ENCODE data around the gene UGT1A9.

UGT1A9 gene

GRCh38 chr2:233820774-233821105 lies 149.0 kb downstream of the UGT1A9 start:
- TF ChIP-seq TAF1 (IDR thresholded peaks at IDR 0.05; ENCODE audit: borderline replicate concordance, insufficient read depth, low read length) (no peak), FOXP2 (optimal IDR thresholded peaks at IDR 0.05; ENCODE audit: borderline replicate concordance, extremely low read depth, extremely low read length, insufficient read depth) (no peak), POLR2AphosphoS5 (IDR thresholded peaks at IDR 0.05; ENCODE audit: low read depth, low read length) (no peak), SIN3A (IDR thresholded peaks at IDR 0.05; ENCODE audit: borderline replicate concordance, insufficient read depth, low read length) (no peak)
- TF ChIP-seq, protein P1, sequence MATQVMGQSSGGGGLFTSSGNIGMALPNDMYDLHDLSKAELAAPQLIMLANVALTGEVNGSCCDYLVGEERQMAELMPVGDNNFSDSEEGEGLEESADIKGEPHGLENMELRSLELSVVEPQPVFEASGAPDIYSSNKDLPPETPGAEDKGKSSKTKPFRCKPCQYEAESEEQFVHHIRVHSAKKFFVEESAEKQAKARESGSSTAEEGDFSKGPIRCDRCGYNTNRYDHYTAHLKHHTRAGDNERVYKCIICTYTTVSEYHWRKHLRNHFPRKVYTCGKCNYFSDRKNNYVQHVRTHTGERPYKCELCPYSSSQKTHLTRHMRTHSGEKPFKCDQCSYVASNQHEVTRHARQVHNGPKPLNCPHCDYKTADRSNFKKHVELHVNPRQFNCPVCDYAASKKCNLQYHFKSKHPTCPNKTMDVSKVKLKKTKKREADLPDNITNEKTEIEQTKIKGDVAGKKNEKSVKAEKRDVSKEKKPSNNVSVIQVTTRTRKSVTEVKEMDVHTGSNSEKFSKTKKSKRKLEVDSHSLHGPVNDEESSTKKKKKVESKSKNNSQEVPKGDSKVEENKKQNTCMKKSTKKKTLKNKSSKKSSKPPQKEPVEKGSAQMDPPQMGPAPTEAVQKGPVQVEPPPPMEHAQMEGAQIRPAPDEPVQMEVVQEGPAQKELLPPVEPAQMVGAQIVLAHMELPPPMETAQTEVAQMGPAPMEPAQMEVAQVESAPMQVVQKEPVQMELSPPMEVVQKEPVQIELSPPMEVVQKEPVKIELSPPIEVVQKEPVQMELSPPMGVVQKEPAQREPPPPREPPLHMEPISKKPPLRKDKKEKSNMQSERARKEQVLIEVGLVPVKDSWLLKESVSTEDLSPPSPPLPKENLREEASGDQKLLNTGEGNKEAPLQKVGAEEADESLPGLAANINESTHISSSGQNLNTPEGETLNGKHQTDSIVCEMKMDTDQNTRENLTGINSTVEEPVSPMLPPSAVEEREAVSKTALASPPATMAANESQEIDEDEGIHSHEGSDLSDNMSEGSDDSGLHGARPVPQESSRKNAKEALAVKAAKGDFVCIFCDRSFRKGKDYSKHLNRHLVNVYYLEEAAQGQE (IDR thresholded peaks at IDR 0.05; ENCODE audit: insufficient read depth in 1 of 2, low read depth in 2 of 2, low read length in 2 of 2), result no peak

GRCh38 chr2:233821196-233821595 lies 149.5 kb downstream of the UGT1A9 start:
- no peak for TF ChIP-seq POLR2AphosphoS5 (IDR thresholded peaks at IDR 0.05; ENCODE audit: low read depth, low read length)
- TF ChIP-seq SIN3A (IDR thresholded peaks at IDR 0.05; ENCODE audit: borderline replicate concordance, insufficient read depth, low read length), result no peak
- TF ChIP-seq TAF1 (IDR thresholded peaks at IDR 0.05; ENCODE audit: borderline replicate concordance, insufficient read depth, low read length), result no peak
- TF ChIP-seq FOXP2 (optimal IDR thresholded peaks at IDR 0.05; ENCODE audit: borderline replicate concordance, extremely low read depth, extremely low read length, insufficient read depth), result no peak
- TF ChIP-seq, protein P1 (IDR thresholded peaks at IDR 0.05; ENCODE audit: insufficient read depth in 1 of 2, low read depth in 2 of 2, low read length in 2 of 2), result no peak

- no peak for TF ChIP-seq TAF1 (IDR thresholded peaks at IDR 0.05; ENCODE audit: borderline replicate concordance, insufficient read depth, low read length)
- TF ChIP-seq, protein P1 (IDR thresholded peaks at IDR 0.05; ENCODE audit: insufficient read depth in 1 of 2, low read depth in 2 of 2, low read length in 2 of 2), result no peak
These were observed 150.0 kb downstream of the UGT1A9 start for GRCh38 chr2:233821709-233822100.

DNA sequence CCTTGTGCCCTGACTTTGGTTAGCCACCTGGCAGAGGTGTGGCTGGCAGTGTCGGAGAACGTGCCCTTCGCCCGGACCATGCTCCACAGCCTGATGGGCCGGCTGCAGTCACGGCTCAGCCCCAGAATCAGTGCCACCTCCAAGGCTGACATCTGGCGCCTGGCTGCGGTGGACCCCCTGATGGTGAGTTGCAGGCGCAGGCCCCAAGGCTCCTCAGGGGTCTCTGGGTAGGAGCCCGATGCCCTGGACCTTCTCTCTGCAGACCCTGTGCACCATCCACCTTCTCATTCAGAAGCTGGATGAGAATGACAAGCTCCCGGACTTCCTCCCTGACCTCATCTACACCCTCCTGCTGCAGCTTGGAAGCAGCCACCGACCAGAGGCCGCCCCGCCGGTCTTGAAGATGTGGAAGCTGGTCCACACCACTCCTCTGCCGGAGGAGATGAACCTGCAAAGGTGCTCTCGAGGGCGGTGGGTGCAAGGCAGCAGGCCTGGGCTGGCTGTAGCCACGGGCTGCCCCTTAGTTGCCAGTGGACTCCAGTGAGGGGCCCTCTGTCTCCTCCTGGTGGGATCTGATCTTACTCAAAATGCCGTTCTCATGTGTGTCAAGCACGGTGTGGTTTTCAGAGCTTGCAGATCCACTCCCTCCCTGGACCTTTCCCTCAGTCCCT lies 150.5 kb downstream of the UGT1A9 start:
- no peak for TF ChIP-seq TAF1 (IDR thresholded peaks at IDR 0.05; ENCODE audit: borderline replicate concordance, insufficient read depth, low read length)
- TF ChIP-seq SIN3A (IDR thresholded peaks at IDR 0.05; ENCODE audit: borderline replicate concordance, insufficient read depth, low read length), result no peak
- no peak for TF ChIP-seq FOXP2 (optimal IDR thresholded peaks at IDR 0.05; ENCODE audit: borderline replicate concordance, extremely low read depth, extremely low read length, insufficient read depth)
- no peak for TF ChIP-seq POLR2AphosphoS5 (IDR thresholded peaks at IDR 0.05; ENCODE audit: low read depth, low read length)
- TF ChIP-seq, protein P1 (IDR thresholded peaks at IDR 0.05; ENCODE audit: insufficient read depth in 1 of 2, low read depth in 2 of 2, low read length in 2 of 2), result no peak
